ENCODE measurements around the gene TWNK. TPM values are rescaled to one million over a fixed set of nuclear protein-coding genes. Genes with fewer than 3 reads are reported as not detected.
A peak's percentile ranks its signal among the peaks of the same experiment; 100 is the strongest.

The TWNK gene
- total and polyA plus RNA-seq, 9 of the 15 experiments (the other 6 are each of a cell fraction or from before 2014, with no cell fraction given) = 11.6 to 34.7 (median 17.4) TPM

GRCh38 chr10:100996678-100997359 is 9.5 kb downstream of the TWNK start (continued):
- TF ChIP-seq REST (IDR thresholded peaks at IDR 0.05; ENCODE audit: borderline replicate concordance) (peak; percentile 15; the same call in 1 of the 2 replicates), REST (CRISPR knock-in tag; IDR thresholded peaks at IDR 0.05; ENCODE audit: low read depth) (no peak), GTF2B (IDR thresholded peaks at IDR 0.05; ENCODE audit: extremely low read depth, insufficient read length) (no peak), TOE1 (IDR thresholded peaks at IDR 0.05; ENCODE audit: borderline replicate concordance) (peak; percentile 88), TOE1 (CRISPR knock-in tag; IDR thresholded peaks at IDR 0.05; ENCODE audit: borderline replicate concordance, low read depth) (no peak), HOXB6 (CRISPR knock-in tag; IDR thresholded peaks at IDR 0.05; ENCODE audit: borderline replicate concordance) (no peak), POU5F1 (IDR thresholded peaks at IDR 0.05; ENCODE audit: borderline replicate concordance, low read depth, low read length, partially characterized antibody) (no peak), NEUROD1 (IDR thresholded peaks at IDR 0.05; ENCODE audit: borderline replicate concordance, low read depth, low read length, partially characterized antibody) (no peak), HNRNPL (IDR thresholded peaks at IDR 0.05; ENCODE audit: low read depth, low read length) (0 out of 2 replicates have a peak, but pooled peaks have one; percentile 5), ZNF197 (CRISPR knock-in tag; IDR thresholded peaks at IDR 0.05; ENCODE audit: low read depth) (no peak), TCF7 (IDR thresholded peaks at IDR 0.05; ENCODE audit: borderline replicate concordance) (no peak), TCF7L2 (IDR thresholded peaks at IDR 0.05; ENCODE audit: low read depth, low read length) (no peak), NBN (IDR thresholded peaks at IDR 0.05; ENCODE audit: low read depth) (no peak), ZBTB7A (IDR thresholded peaks at IDR 0.05; ENCODE audit: borderline replicate concordance, control insufficient read depth, low read depth, low read length) (peak; percentile 71), MAZ (CRISPR knock-in tag; conservative IDR thresholded peaks at IDR 0.05 in 1 of 2, IDR thresholded peaks at IDR 0.05 in 1 of 2) (0 out of 4 replicates have a peak, but pooled peaks of 1 of the 2 experiments have one; percentile 8), NRF1 (conservative IDR thresholded peaks at IDR 0.05 in 1 of 2, IDR thresholded peaks at IDR 0.05 in 1 of 2) (0 out of 4 replicates have a peak, but pooled peaks of 1 of the 2 experiments have one; percentile 39), ZEB2 (IDR thresholded peaks at IDR 0.05) (no peak), BHLHE40 (IDR thresholded peaks at IDR 0.05; ENCODE audit: low read length) (peak; percentile 61), FOXM1 (IDR thresholded peaks at IDR 0.05; ENCODE audit: low read depth) (no peak), FOXM1 (CRISPR knock-in tag; IDR thresholded peaks at IDR 0.05; ENCODE audit: low read depth) (no peak), ZNF217 (CRISPR knock-in tag; IDR thresholded peaks at IDR 0.05) (no peak)

Data from K562 (cell line).